Measurements from ENCODE around the gene IPO11. TPM values are rescaled to one million over a fixed set of nuclear protein-coding genes. Genes with fewer than 3 reads are reported as not detected.
"Not testable (repeated sequence)": the region's sequence is repeated elsewhere in the genome, so short reads cannot be mapped to it uniquely, and the experiment has no call there.

Gene IPO11
- total RNA-seq, 1 donor from 2014 or later, result 29.9 TPM

- intact Hi-C loops (cut with DNase I), result no loop called here
- no peak for ATAC-seq (ENCODE audit: poor library complexity)
Measured at GRCh38 chr5:62616615-62617277, 204.2 kb downstream of the IPO11 start.

GRCh38 chr5:62617943-62618342 is 205.4 kb downstream of the IPO11 start:
- no peak for ATAC-seq (ENCODE audit: poor library complexity)
- no peak for DNase-seq
- intact Hi-C loops (cut with DNase I), result no loop called here

More at GRCh38 chr5:62616615-62617277, 204.2 kb downstream of the IPO11 start:
- no peak for DNase-seq

DNA sequence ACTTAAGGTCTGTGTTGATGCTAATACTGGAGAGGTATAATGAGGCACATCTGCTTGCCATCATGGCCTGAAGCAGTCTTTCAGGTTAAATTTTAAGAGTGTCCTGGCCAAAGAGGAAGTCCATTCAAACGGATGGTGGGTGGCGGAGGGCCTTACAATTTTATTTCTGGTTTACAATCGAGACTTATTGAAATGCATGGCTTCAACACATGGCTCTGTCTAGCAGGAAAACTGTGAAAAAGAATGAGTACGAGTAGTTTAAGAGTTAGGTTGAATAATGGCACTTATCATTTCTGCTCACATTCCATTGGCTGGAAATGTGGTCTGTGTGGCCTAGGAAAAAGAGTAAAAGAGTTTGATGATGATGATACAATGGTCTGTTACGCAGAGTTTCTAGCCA is 208.2 kb downstream of the IPO11 start:
- intact Hi-C loops (cut with DNase I), result no loop called here
- DNase-seq (no peak), ATAC-seq (ENCODE audit: poor library complexity) (no peak)

- intact Hi-C loops (cut with DNase I), result no loop called here
- no peak for ATAC-seq (ENCODE audit: poor library complexity)
- no peak for DNase-seq
Measured at GRCh38 chr5:62621280-62621679, 208.7 kb downstream of the IPO11 start.

DNA sequence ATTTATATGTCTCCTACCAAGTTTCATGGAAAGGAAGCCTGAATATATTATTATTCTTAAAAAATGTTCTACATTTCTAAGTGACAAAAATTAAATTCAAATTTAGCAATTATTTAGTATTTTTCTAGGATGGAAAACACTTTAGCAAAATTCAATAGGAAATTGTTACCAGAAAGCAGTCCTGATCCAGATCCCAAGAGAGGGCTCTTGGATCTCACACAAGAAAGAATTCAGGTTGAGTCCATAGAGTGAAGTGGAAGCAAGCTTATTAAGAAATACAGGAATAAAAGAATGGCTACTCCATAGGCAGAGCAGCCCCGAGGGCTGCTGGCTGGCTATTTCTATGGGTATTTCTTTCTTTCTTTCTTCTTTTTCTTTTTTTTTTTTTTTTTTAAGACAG is 210.7 kb downstream of the IPO11 start:
- no peak for ATAC-seq (ENCODE audit: poor library complexity)
- intact Hi-C loops (cut with DNase I), result no loop called here
- DNase-seq, result no peak

- ATAC-seq (ENCODE audit: poor library complexity); intact Hi-C loops (cut with DNase I); DNase-seq: not testable (repeated sequence)
Measured at GRCh38 chr5:62624436-62624835, 211.9 kb downstream of the IPO11 start.

- DNase-seq (no peak), ATAC-seq (ENCODE audit: poor library complexity) (no peak)
- intact Hi-C loops (cut with DNase I), result no loop called here
Measured at GRCh38 chr5:62626534-62626933, 214.0 kb downstream of the IPO11 start.

GRCh38 chr5:62627121-62627520 is 214.6 kb downstream of the IPO11 start:
- ATAC-seq (ENCODE audit: poor library complexity), result no peak
- DNase-seq, result no peak
- intact Hi-C loops (cut with DNase I), result no loop called here

DNA sequence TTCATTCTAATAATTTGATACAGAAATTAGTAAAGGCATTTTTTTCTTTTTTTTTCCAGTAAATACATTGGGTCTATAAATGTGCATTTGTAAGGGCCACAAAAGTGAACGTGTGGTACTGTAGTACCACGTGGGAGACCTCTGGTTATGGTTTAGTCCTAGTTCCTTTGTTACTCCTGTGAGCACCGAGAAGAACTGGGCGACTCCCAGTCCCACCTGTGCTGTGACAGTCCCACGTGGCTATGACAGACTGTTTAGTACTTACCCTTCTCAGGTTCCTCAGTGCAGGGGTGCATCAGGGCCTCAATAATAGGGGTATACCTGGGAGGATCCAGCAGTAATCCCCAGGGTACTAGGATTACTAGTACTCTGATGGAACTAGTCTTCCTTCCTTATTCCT is 215.3 kb downstream of the IPO11 start:
- DNase-seq (no peak), ATAC-seq (ENCODE audit: poor library complexity) (no peak)
- intact Hi-C loops (cut with DNase I), result no loop called here

DNA sequence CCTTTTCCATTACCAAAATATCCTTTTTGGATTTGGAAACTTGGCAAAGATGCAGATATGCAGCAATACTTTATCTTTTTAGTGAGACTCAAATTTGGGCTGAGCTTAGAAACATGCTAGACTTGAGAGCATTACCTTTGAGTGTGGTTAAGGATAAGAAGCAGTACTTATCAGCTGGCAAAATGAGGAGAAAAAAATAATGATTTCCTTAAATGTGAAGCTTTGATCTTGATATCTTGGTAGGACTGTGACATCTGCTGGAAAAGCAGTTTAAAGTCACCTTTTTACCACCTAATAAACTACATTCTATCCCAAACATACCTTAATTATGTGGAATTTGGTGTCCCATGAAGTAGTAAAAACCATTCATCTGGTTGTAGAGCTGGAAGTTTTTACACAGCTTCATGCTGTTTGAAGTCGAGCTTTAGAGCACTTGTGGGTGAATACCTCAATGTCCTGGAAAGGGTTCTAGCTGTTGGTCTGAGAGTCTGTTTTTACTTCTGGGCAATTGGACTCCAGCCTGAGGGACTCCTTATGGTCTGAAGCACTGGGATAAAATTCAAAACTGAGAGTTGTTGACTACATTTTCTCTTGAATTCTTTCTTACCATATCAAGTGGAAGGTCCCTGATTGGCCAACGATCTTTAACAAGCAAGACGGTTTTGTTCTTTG is 219.5 kb downstream of the IPO11 start:
- intact Hi-C loops (cut with DNase I), result no loop called here
- no peak for DNase-seq
- ATAC-seq (ENCODE audit: poor library complexity), result no peak

DNA sequence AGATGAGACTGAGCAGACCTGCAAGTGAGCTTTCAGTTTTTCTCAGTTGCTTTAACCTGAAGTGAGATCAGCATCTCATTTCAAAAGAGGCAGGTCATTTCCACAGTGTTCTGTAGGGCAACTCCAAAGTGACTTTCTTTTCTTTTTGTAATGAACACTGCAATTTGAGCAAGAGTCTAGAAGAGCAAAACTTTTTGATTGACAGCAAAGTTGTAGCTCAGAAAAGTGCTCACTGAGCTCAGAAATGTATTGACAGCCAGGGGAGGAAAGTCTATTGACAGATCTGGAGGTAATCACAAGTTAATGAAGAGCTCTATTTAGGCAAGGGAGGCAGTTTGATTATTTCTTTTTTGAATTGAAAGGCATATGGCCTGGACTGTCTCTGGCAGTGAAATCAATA is 220.7 kb downstream of the IPO11 start:
- ATAC-seq (ENCODE audit: poor library complexity) (no peak), DNase-seq (no peak)
- intact Hi-C loops (cut with DNase I), result no loop called here

DNA sequence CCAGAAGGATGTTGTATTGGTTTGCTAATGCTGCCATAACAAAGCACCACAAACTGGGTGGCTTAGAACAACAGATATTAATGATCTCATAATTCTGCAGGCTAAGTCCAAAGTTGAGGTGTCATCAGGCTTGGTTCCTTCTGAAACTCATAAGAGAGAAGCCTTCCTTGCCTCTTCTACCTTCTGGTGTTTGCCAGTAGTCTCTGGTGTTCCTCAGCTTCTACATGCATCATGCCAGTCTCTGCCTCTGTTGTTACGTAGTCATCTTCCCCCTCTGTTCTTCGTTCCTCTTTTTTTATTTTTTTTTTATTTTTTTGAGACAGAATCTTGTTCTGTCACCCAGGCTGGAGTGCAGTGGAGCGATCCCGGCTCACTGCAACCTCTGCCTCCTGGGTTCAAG is 227.9 kb downstream of the IPO11 start:
- intact Hi-C loops (cut with DNase I), result no loop called here
- ATAC-seq (ENCODE audit: poor library complexity) (no peak), DNase-seq (no peak)

DNA sequence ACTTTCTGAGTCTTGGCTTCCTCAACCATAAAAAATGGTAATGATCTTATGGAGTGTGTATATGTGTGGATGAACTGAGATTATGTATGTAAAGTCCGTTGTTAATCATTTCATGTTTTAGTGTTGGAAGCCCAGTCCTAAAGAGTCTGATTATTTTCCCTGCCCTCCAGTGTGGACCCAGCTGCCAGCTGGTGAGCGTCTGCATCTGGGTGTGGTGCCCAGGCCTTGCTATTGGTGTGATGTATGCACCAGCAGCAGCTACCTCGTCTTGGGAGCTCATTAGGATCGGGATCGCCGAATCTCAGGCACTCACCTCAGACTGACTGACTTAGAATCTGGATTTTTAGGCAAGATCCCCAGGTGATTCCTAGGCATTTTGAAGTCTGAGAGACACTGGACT is 229.9 kb downstream of the IPO11 start:
- intact Hi-C loops (cut with DNase I), result no loop called here
- ATAC-seq (ENCODE audit: poor library complexity) (no peak), DNase-seq (no peak)

DNA sequence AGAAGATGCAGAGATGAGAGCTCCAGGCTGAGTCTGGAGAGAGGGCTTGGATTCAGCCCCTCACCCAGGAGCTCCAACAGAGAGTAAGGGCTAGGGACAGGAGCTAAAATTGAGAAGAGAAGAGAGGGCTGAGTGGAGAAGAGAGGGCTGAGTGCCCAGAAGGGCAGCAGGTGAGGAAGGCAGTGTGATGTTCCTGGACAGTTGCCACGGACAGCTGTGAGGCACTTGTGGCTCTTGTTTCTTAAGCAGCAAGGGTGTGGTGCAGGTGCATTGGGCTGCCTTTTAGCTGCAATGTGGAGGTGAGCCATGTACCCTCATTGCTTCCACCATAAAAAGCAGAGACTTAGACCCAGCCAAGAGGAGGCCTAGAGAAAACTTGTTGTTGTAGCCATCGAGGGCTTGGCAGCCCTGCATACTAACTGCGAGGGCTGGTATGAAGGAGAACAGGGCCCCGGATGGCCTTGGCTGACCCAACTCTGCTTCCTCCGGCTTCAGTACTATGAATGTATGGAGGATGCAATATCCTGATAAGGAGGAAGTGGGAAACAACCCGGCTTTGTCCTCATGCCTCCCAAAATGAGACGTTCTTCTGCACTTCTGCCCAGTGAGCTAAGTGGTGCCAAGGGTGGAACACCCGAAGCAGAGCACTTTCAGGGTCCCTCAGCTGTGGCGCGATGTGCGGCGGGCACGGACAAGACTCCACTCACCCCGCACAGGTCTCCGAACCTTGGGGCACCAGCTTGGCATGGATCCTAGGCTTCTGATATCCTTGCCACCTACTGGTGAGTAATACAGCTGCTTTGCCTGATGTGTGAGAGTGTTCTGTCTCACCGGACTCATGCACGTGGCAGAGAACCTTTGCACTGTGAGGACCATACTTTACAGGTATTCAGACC is 231.2 kb downstream of the IPO11 start:
- no peak for DNase-seq
- ATAC-seq (ENCODE audit: poor library complexity), result peak; percentile 49
- intact Hi-C loops (cut with DNase I), result no loop called here

DNA sequence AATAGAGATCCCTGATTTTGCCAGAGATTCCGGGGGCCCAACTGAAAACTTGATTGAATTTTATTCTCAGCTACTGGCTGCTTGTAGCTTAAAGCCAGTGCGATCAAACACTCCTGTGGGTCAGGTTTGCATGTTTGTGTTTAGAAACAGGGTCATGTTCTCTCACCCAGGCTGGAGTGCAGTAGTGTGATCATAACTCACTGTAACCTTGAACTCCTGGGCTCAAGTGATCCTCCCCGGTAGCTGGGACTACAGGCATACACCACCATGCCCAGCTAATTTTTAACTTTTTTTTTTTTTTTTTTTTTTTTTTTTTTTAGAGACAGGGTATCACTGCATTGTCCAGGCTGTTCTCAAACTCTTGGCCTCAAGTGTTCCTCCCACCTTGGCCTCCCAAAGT is 232.7 kb downstream of the IPO11 start:
- no peak for DNase-seq
- ATAC-seq (ENCODE audit: poor library complexity), result no peak
- intact Hi-C loops (cut with DNase I), result no loop called here

GRCh38 chr5:62647241-62647640 is 234.7 kb downstream of the IPO11 start:
- intact Hi-C loops (cut with DNase I), result no loop called here
- ATAC-seq (ENCODE audit: poor library complexity), result no peak
- no peak for DNase-seq

DNA sequence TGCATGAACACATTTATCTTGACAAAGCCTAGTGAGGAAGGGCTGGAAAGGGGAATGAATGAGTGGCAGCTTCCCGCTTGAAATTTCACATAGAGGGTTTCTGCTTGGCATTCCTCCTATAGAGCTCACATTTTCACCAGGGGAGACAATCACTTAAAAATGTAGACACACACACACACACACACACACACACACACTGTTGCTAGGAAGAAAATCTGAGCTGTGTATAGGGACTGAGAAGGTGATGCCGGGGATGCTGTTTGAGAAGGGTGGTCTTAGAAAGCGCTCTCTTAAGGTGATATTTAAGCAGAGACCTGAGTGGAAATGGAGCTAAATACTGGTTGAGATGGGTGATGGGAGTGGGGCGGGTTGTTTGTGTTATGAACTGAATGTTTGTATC is 236.5 kb downstream of the IPO11 start:
- intact Hi-C loops (cut with DNase I), result no loop called here
- ATAC-seq (ENCODE audit: poor library complexity) (no peak), DNase-seq (no peak)

DNA sequence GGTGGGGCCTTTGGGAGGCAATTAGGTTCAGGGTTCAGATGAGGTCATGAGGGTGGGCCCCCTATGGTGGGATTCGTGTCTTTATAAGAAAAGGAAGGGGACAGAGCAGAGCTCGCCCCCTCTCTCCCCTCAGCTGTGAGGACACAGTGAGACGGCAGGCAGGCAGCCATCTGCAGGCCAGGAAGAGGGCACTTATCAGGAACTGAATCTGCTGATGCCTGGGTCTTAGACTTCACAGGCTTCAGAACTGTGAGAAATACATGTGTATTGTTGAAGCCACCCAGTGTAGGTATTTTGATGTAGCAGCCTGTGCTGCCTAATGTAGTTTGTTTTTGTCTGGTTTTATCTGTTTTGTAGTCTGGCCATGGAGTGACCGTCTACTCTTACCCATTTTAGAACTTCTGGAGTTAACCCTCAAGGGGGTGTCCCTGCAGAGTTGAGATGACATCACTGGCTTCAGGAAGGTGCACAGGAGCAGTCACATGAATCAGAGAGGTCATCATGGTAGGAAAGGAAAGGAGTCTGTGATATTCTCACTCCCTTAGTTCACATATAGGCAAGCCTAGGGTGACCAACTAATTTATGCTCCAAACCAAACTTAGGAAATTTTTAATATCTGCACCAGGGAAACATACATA is 237.0 kb downstream of the IPO11 start:
- intact Hi-C loops (cut with DNase I), result no loop called here
- DNase-seq, result no peak
- peak; percentile 56 for ATAC-seq (ENCODE audit: poor library complexity)

GRCh38 chr5:62650197-62650596 is 237.6 kb downstream of the IPO11 start:
- ATAC-seq (ENCODE audit: poor library complexity) (no peak), DNase-seq (no peak)
- intact Hi-C loops (cut with DNase I), result no loop called here

Measured in Right ventricle myocardium superior (tissue), 1 donor.